Thyroid gland (tissue), 4 donors: ENCODE measurements around the gene KCNQ1. TPM values are rescaled to one million over a fixed set of nuclear protein-coding genes. Genes with fewer than 3 reads are reported as not detected.

Experiments used
- DNase-seq, 2 donors: peaks; one replicate each; pipeline ENCODE4 v3.0.0-alpha.2; 2019
- H3K27ac ChIP-seq, 3 donors: fragments of 200-600 bp; sonication (generic); 1 replicate in 2 of 3; 2 replicates in 1 of 3; pipeline ENCODE4 v1.5.1; 2016 to 2019; ENCODE audit warnings: mild to moderate bottlenecking in 1 of 3, moderate library complexity in 1 of 3
- H3K27me3 ChIP-seq: fragments of 200-600 bp; sonication (generic); one replicate; pipeline ENCODE4 v1.5.1; 2019
- H3K36me3 ChIP-seq, 2 donors: fragments of 200-600 bp; sonication (generic); one replicate each; pipeline ENCODE4 v1.5.1; 2016 to 2019
- H3K4me1 ChIP-seq, 2 donors: fragments of 200-600 bp; sonication (generic); one replicate each; pipeline ENCODE4 v1.5.1; 2017 to 2019
- H3K4me3 ChIP-seq, 3 donors: fragments of 200-600 bp; sonication (generic); replicated peaks in 1 of 3; 1 replicate in 2 of 3; 2 replicates in 1 of 3; pipeline ENCODE4 v1.5.1; 2016; ENCODE audit warnings: mild to moderate bottlenecking in 1 of 3
- H3K9me3 ChIP-seq: fragments of 200-600 bp; sonication (generic); one replicate; pipeline ENCODE4 v1.5.1; 2017
- CTCF ChIP-seq, 6 experiments: fragments of 200-600 bp in 3 of 6; fragments of 450-650 bp in 3 of 6; sonication (generic) in 3 of 6; IDR thresholded peaks; one replicate each; pipeline ENCODE4 v1.5.1; 2016 to 2019; ENCODE audit warnings: antibody characterized with exemption in 6 of 6, mild to moderate bottlenecking in 2 of 6, inconsistent platforms in 1 of 6, moderate library complexity in 1 of 6
- POLR2A ChIP-seq, 2 donors: fragments of 450-650 bp; IDR thresholded peaks; one replicate each; pipeline ENCODE4 v1.6.1; 2017; ENCODE audit warnings: antibody characterized with exemption in 2 of 2, mild to moderate bottlenecking in 2 of 2, moderate library complexity in 1 of 2
- WGBS, 2 donors: methylation state at CpG; one replicate each; pipeline ENCODE4 v1.1.5; 2017; 5-methylcytosine and 5-hydroxymethylcytosine counted together
- intact Hi-C: fragments of 100-400 bp; cut with DNase I; formaldehyde crosslinking; loops from one replicate; pipeline ENCODE4 v1.15.1; 2023
- total RNA-seq, 4 donors: library from RNA; depleted of rRNA; stranded (reverse); fragments of >200 nt; gene quantifications; one replicate each; pipeline ENCODE4 v1.2.3, GENCODE V29; 2016

KCNQ1 gene
- total RNA-seq, 4 donors from 2014 or later = 51.3 to 103 (median 97.8) TPM

- H3K27me3 ChIP-seq = no peaks in the 10 kb centered on the region
- no peaks in the 10 kb centered on the region for H3K36me3 ChIP-seq
- TF ChIP-seq CTCF (IDR thresholded peaks at IDR 0.05) = no peak
- TF ChIP-seq POLR2A (IDR thresholded peaks at IDR 0.05) = no peak
- intact Hi-C loops = no loop called here
- DNase-seq = no peak
- WGBS, 2 donors = 85 to 97% methylated on average over 10 to 11 of the region's 12 CpGs
- no peak overlapping the region for H3K27ac ChIP-seq
- no peaks in the 10 kb centered on the region for H3K9me3 ChIP-seq
- peaks cover 19 to 22% of the 10 kb centered on the region in 2 donors for H3K4me1 ChIP-seq
- no peak overlapping the region for H3K4me3 ChIP-seq
Observed at GRCh38 chr11:2555891-2556290, 111.1 kb downstream of the KCNQ1 start.

GRCh38 chr11:2557381-2557780 is 112.6 kb downstream of the KCNQ1 start:
- Histone ChIP-seq H3K36me3 (no peaks in the 10 kb centered on the region), H3K4me1 (peaks cover 19 to 22% of the 10 kb centered on the region in 2 donors), H3K4me3 (no peak overlapping the region), H3K9me3 (no peaks in the 10 kb centered on the region), H3K27me3 (no peaks in the 10 kb centered on the region), H3K27ac (no peak overlapping the region)
- TF ChIP-seq CTCF (IDR thresholded peaks at IDR 0.05) (no peak), POLR2A (IDR thresholded peaks at IDR 0.05) (no peak)
- no peak for DNase-seq
- WGBS, 2 donors = 92 to 99% methylated on average over 4 of the region's 4 CpGs
- intact Hi-C loops = no loop called here

- Histone ChIP-seq H3K27ac (peak overlapping the region in 1 of 3 donors; percentile 23), H3K27me3 (no peaks in the 10 kb centered on the region), H3K9me3 (no peaks in the 10 kb centered on the region), H3K4me1 (peaks cover 19 to 22% of the 10 kb centered on the region in 2 donors), H3K4me3 (no peak overlapping the region), H3K36me3 (no peaks in the 10 kb centered on the region)
- intact Hi-C loops = no loop called here
- no peak for DNase-seq
- WGBS, 2 donors = 92 to 97% methylated on average over 8 to 11 of the region's 17 CpGs
- no peak for TF ChIP-seq CTCF (IDR thresholded peaks at IDR 0.05)
- no peak for TF ChIP-seq POLR2A (IDR thresholded peaks at IDR 0.05)
Observed at GRCh38 chr11:2558397-2558796, 113.6 kb downstream of the KCNQ1 start.

GRCh38 chr11:2558861-2559526 is 114.2 kb downstream of the KCNQ1 start:
- Histone ChIP-seq H3K27me3 (no peaks in the 10 kb centered on the region), H3K27ac (peak overlapping the region in 1 of 3 donors; percentile 23), H3K9me3 (no peaks in the 10 kb centered on the region), H3K4me1 (peaks cover 17 to 19% of the 10 kb centered on the region in 2 donors), H3K4me3 (no peak overlapping the region), H3K36me3 (no peaks in the 10 kb centered on the region)
- intact Hi-C loops = no loop called here
- no peak for DNase-seq
- 78 to 85% methylated on average over 10 of the region's 13 CpGs for WGBS, 2 donors
- no peak for TF ChIP-seq CTCF (IDR thresholded peaks at IDR 0.05)
- no peak for TF ChIP-seq POLR2A (IDR thresholded peaks at IDR 0.05)

GRCh38 chr11:2559527-2560311 is 114.9 kb downstream of the KCNQ1 start:
- Histone ChIP-seq H3K9me3 (no peaks in the 10 kb centered on the region), H3K27ac (no peak overlapping the region), H3K4me3 (no peak overlapping the region), H3K4me1 (peaks cover 12 to 14% of the 10 kb centered on the region in 2 donors), H3K27me3 (no peaks in the 10 kb centered on the region), H3K36me3 (no peaks in the 10 kb centered on the region)
- 91% methylated on average over 10 of the region's 28 CpGs; no CpG with 5 or more reads in 1 of the 2 donors for WGBS, 2 donors
- intact Hi-C loops = no loop called here
- TF ChIP-seq POLR2A (IDR thresholded peaks at IDR 0.05) = no peak
- TF ChIP-seq CTCF (IDR thresholded peaks at IDR 0.05) = no peak
- DNase-seq = no peak
